Fibroblast of villous mesenchyme (primary cell): Measurements from ENCODE around the gene YBX2. TPM values are rescaled to one million over a fixed set of nuclear protein-coding genes. Genes with fewer than 3 reads are reported as not detected.

ENCODE experiments used
- DNase-seq: peaks from one replicate; pipeline ENCODE4 v3.0.0-alpha.2; 2010; ENCODE audit warnings: low read depth
- H3K4me3 ChIP-seq: 2 replicates; pipeline ENCODE4 v1.5.1; 2011; ENCODE audit warnings: low read depth, mild to moderate bottlenecking, low read length
- total RNA-seq: library from RNA; depleted of rRNA; stranded (reverse); fragments of >200 nt; gene quantifications from 2 replicates; pipeline ENCODE4 v1.2.3, GENCODE V29; 2012
- TF ChIP-seq, protein P1 (sequence below): IDR thresholded peaks from 2 replicates; pipeline ENCODE4 v1.5.1; 2012; ENCODE audit warnings: low read depth, mild to moderate bottlenecking, low read length; ENCODE audit not compliant: insufficient read depth

YBX2 gene
- total RNA-seq, 1 donor, result not detected

DNA sequence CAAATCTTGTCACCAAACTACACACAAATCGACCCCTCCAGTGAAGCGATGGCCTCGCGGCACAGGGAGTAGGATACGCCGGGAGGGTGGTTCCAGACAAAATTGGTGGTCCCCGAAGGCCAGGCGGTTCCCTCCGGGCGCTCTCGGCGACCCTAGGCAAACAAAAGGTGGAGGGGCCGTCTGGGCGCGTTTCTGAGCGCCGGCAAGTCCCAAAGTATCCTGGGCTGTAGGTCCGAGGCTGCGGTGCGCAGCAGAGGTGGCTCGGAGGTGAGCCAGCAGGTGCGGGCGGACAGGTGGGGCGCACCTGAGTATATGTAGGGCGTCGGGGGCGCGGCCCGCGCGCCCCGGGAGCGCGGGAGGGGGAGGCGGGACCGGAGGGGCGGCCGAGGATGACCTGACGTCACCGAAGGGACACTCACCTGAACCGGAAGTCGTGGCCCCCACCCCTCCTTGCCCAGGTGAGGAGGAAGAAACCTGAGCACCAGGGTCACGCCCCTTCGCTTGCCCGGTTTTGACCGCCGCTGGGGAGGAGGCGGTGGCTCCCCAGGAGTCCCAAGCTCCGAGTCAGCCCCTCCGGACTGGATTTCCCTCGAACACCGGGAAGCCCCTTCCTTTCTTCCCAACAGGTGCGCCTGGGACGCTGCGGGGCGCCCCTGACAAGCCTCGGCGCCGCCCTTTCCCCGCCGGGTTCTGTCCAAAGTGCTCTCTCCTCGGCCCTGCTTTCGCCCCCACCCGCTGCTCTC, 32.1 kb downstream of the YBX2 start, which contains the start of gene CLDN7:
TSS of gene CLDN7 (minus strand) at position 287 of the 743 bp plus-strand sequence. CDS start 435 bp downstream, outside the sequence.
- peak within 1 kb of the TSS; percentile 56 for H3K4me3 ChIP-seq

DNA sequence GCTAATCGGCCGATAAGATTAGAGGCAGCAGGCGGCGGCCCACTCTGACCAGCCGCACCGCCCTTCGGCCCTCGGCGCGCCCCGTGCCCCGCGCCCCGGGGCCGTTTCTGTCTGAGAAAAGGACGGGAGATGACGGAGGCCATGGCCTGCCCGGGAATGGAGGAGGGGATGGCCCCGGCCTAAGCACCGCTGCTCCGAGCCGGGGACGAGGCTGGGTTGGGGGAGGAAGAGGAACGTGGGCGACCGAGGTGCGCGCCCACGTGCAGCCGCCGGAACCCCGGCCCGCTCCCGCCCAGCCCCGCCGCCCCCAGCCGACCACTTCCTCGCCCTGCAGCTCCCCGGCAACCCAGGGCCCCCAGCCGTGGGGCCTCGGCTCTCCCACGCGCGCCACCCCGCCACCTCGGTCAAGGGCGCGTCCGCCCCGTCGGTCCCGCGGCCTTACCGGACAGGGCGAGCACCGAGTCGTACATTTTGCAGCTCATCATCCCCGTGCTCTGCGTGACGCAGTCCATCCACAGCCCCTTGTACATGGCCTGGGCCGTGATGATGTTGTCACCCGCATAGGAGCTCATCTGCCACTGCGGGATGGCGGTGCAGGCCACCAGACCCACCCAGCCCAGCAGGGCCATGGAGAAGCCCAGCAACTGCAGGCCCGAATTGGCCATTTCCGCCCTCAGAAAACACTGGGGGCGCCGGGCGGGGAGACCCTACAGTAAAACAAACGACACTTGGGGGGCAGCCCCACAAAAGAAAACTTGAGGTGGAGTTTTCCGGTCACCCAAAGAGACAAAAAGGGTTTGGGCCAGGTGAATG, 32.9 kb downstream of the YBX2 start:
- TF ChIP-seq, protein P1, sequence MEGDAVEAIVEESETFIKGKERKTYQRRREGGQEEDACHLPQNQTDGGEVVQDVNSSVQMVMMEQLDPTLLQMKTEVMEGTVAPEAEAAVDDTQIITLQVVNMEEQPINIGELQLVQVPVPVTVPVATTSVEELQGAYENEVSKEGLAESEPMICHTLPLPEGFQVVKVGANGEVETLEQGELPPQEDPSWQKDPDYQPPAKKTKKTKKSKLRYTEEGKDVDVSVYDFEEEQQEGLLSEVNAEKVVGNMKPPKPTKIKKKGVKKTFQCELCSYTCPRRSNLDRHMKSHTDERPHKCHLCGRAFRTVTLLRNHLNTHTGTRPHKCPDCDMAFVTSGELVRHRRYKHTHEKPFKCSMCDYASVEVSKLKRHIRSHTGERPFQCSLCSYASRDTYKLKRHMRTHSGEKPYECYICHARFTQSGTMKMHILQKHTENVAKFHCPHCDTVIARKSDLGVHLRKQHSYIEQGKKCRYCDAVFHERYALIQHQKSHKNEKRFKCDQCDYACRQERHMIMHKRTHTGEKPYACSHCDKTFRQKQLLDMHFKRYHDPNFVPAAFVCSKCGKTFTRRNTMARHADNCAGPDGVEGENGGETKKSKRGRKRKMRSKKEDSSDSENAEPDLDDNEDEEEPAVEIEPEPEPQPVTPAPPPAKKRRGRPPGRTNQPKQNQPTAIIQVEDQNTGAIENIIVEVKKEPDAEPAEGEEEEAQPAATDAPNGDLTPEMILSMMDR, result no peak
- peak overlapping the region; percentile 56 for H3K4me3 ChIP-seq
- DNase-seq, result no peak

More for the DNA sequence above, 32.1 kb downstream of the YBX2 start, which contains the start of gene CLDN7:
- no peak for DNase-seq
- TF ChIP-seq, protein P1, result no peak

DNA sequence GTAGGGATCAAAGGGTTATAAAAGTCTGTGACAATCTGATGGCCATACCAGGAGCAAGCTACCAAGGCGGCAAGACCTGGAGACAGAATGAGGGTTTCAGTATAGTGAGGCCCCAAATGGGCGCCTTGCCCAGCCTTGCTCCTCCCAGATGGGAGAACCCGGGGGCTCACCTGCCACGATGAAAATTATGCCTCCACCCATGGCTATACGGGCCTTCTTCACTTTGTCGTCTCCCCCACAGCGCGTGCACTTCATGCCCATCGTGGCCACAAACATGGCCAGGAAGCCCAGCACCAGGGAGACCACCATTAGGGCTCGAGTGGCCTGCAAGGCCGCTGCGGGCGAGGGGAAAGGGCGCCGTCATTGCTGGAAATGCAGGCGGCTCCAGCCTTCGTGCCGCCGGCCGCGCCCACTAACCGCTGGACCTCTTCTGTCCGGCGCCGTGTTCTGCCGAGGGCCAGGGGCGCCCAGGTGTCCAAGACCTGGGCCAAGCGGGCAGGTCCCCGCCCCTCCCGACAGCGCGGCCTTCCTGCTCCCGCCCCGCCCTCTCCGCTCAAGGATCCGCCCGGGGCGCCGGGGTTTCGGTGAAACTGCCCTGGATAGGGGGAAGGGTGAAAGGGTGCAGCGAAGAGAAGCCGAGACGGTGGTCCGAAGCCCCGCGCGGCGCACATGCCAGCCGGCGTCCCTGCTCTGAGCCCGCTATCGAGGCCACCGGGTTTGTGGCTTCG, 33.6 kb downstream of the YBX2 start:
- TF ChIP-seq, protein P1, result no peak
- DNase-seq, result no peak
- H3K4me3 ChIP-seq, result peak overlapping the region; percentile 53

DNA sequence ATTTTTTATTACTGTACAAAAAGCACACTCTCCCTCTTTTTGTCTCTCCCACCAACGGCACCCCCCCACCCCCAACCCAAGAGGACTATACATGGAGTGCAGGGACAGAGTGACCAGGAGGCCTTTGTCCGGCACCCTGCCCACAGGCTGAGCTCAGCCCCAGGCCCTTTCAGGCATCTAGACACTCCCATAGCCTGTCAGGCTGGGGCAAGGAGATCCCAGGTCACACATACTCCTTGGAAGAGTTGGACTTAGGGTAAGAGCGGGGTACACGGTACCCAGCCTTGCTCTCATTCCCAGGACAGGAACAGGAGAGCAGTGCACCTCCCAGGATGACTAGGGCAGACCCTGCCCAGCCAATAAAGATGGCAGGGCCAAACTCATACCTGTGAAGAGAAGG, 34.3 kb downstream of the YBX2 start:
- TF ChIP-seq, protein P1, result no peak
- no peak for DNase-seq
- no peak overlapping the region for H3K4me3 ChIP-seq

DNA sequence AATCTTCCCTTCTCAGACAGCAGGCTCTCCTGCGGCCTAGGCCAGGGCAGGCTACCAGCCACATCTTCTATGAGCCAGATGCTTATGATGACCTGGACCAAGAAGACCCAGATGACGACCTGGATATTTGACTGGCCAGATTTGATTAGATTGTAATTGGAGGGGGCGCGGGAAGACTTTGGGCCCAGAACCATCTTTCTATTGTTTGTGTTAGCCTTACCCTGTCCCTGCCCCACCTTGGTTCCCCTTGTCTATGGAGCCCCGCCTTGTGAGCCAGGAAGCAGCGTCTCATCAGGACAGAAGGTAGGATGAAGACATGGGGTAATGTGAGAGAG, 34.9 kb downstream of the YBX2 start:
- no peak for DNase-seq
- TF ChIP-seq, protein P1, result no peak
- no peak overlapping the region for H3K4me3 ChIP-seq

DNA sequence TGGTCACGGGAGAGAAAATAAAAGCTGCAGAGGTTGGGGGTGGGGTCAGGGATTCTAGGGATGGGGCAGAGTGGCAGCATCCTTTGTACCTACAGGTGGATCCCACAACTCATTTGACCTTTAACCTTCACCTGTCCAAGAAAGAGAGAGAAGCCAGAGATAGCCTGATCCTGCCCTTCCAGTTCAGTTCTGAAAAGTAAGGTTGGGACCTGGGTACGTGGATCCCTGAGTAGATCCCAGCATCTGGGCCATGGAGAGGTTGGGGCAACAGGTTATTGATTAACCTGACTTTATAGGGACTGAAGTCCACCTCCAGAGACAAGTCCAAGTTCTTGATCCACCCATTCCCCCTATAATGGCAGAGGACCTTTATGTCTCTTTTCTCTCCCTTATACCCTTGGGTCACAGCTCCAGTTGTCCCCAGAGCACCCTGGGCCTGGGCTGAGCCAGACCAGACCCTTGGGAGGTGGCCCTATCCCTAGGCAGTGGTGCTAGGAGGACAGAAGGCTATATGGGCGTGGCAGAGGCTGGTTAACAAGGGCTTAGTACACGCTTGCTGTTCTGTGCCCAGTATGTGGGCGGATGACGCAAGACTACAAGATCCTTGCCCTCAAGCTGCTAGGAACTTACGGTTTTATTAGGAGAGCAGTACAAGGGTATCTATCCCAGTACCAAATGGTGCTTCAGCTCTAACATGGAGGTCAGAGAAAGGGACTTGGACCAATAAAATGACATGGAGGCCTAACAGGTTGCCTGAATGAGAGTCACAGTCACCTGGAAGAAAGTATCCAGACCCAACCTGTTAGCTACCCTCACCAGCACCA, 35.5 kb downstream of the YBX2 start:
- peak; percentile 84 for DNase-seq
- TF ChIP-seq, protein P1, result no peak
- no peak overlapping the region for H3K4me3 ChIP-seq
